GM10248 (cell line): ENCODE results near the gene TMEM213.

Experiments
- CTCF ChIA-PET: fragments of 300-600 bp; sonication (Branson Sonifier 250); formaldehyde crosslinking; extraction: SDS; loops from one replicate; lab custom pipeline; 2021; ENCODE audit warnings: antibody characterized with exemption; lab: Yijun Ruan, JAX
- POLR2A ChIA-PET: fragments of 350-650 bp; sonication (Branson Sonifier 250); formaldehyde crosslinking; extraction: SDS; loops from one replicate; lab custom pipeline; 2020; ENCODE audit warnings: antibody characterized with exemption; lab: Yijun Ruan, JAX
- DNase-seq: peaks from one replicate; pipeline ENCODE4 v3.0.0; 2012; ENCODE audit errors: extremely low spot score
- TF ChIP-seq, protein P1 (sequence below): IDR thresholded peaks from 2 replicates; pipeline ENCODE4 v1.5.1; 2012; ENCODE audit warnings: mild to moderate bottlenecking, low read depth; ENCODE audit errors: extremely low read depth, missing control alignments, control extremely low read depth

Gene TMEM213

DNA sequence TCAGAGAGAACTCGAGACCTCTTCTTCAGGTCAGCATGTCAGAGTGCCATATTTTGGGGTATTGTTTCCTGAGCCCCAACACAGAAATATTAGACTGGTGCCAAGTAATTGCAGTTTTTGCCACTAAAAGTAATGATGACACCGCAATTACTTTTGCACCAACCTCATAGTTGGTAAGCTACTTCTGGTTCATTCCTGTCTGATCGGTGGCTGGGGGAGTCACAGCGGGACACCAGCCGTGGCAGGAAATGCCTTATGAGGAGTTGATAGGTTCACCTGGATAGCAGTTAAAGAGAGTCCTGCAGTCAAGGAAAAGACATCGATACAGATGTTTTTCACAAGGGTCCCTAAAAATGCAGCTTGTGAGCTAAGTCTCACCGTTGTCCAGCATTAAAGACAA is 24.1 kb downstream of the TMEM213 start:
- POLR2A ChIA-PET = no interaction called here
- CTCF ChIA-PET = interaction anchor here (1.4 kb wide), 1 partner anchor 10 kb away, joined by 3 read pairs; no protein-coding TSS in a partner anchor
- TF ChIP-seq, protein P1, sequence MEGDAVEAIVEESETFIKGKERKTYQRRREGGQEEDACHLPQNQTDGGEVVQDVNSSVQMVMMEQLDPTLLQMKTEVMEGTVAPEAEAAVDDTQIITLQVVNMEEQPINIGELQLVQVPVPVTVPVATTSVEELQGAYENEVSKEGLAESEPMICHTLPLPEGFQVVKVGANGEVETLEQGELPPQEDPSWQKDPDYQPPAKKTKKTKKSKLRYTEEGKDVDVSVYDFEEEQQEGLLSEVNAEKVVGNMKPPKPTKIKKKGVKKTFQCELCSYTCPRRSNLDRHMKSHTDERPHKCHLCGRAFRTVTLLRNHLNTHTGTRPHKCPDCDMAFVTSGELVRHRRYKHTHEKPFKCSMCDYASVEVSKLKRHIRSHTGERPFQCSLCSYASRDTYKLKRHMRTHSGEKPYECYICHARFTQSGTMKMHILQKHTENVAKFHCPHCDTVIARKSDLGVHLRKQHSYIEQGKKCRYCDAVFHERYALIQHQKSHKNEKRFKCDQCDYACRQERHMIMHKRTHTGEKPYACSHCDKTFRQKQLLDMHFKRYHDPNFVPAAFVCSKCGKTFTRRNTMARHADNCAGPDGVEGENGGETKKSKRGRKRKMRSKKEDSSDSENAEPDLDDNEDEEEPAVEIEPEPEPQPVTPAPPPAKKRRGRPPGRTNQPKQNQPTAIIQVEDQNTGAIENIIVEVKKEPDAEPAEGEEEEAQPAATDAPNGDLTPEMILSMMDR = no peak
- no peak for DNase-seq

DNA sequence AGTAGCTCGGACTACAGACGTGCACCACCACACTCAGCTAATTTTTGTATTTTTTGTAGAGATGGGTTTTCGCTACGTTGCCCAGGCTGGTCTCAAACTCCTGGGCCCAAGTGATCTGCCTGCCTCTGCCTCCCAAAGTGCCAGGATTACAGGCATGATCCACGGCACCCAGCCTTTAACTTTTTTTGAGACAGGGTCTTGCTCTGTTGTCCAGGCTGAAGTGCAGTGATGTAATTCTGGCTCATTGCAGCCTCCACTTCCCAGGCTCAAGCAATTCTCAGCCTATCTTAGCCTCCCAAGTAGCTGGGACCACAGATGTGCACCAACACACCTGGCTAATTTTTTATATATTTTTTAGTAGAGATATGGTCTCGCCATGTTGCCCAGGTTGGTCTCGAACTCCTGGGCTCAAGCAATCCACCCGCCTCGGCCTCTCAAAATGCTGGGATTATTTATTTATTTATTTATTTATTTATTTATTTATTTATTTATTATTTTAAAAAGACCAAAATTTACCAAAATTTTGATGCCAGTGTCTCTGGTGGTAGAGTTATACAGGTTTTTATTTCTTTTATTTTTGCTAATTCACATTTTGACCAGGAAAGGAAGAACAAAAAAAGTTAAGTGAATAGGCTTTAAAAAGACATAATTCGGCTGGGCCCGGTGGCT is 25.2 kb downstream of the TMEM213 start:
- TF ChIP-seq, protein P1 = no peak
- POLR2A ChIA-PET = no interaction called here
- CTCF ChIA-PET = interaction anchor here (1.4 kb wide), 1 partner anchor 11 kb away, joined by 3 read pairs; no protein-coding TSS in a partner anchor
- no peak for DNase-seq

DNA sequence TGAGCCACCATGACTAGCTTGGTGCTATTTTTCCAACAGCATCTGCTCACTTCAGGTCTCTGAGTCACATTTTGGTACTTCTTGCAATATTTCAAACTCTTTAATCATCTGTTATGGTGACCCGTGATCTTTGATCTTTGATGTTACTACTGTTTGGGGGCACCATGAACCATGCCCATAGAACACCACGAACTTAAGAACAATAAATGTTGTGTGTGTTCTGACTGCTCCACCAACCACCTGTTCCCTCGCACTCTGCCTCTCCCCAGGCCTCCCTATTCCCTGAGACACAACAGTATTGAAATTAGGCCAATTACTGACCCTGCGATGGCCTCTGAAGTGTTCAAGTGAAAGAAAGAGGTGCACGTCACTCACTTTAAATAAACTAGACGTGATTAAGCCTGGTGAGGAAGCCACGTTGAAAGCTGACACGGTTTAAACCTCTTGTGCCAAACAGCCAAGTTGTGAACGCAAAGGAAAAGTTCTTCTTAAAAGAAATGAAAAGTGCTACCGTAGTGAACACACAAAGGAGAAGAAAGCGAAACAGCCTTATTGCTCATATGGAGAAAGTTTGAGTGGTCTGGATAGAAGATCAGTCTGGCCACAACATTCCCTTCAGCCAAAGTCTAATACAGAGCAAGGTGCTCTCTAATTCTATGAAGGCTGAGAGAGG is 27.4 kb downstream of the TMEM213 start:
- ChIA-PET CTCF (no interaction called here), POLR2A (no interaction called here)

DNA sequence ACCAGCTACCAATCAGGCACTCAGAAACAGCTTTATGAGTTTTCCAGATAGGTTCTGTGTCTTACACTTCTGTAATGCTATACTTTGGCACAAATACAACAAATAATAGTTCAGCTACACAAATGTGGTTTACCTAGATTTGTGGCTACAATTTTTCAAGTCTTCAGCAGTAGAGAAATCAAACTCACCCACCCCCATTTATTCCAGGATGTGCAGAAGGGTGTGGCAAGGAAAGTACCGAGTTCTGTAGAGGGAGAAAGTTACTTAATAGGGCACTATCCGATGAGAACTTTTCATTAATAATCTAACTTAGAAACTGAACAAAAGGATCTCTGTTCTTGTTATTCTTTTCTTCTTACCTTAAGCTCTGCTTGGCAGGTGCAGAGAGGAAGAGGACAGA is 30.5 kb downstream of the TMEM213 start:
- ChIA-PET POLR2A (no interaction called here), CTCF (interaction anchor here (0.6 to 1.7 kb wide), 2 partner anchors 13 to 58 kb away, joined by 3 to 4 read pairs; no protein-coding TSS in a partner anchor)
- DNase-seq = no peak
- TF ChIP-seq, protein P1 = no peak

More for the DNA sequence above, 27.4 kb downstream of the TMEM213 start:
- no peak for DNase-seq
- TF ChIP-seq, protein P1 = no peak

DNA sequence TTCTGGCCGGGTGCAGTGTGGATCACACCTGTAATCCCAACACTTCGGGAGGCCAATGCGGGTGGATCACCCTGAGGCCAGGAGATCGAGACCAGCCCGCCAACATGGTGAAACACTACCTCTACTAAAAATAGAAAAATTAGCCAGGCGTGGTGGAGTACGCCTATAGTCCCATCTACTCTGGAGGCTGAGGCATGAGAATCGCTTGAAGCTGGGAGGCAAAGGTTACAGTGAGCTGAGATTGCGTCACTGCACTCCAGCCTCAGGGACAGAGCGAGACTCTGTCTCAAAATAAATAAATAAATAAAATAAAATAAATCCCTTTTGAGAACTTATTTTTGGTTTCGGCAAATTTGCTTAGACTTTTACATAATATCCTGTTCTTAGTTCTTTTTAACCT is 31.5 kb downstream of the TMEM213 start:
- DNase-seq = no peak
- ChIA-PET CTCF (interaction anchor here (1.7 kb wide), 1 partner anchor 14 kb away, joined by 4 read pairs; no protein-coding TSS in a partner anchor), POLR2A (no interaction called here)
- TF ChIP-seq, protein P1 = no peak

DNA sequence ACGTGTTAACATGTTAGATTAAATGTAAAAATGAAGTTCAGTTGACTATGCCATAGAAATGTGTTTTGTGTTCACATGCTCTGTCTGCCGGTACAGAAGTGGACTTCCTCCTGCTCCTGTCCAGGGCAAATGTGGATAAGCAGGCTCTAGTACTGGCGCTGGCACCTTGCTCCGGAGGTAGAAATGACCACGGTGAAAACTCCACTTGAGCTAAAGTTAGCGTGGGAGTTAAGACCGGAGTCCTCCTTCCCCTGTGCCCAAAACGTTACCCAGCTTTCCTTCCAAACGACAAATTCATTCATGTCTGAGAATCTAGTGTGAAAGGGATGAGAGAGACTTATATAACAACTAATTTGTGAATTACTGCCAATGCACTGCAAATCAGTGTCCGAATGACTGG is 35.2 kb downstream of the TMEM213 start:
- DNase-seq = no peak
- ChIA-PET CTCF (no interaction called here), POLR2A (no interaction called here)
- TF ChIP-seq, protein P1 = no peak
